ENCODE measurements around the gene MACROD1.

The MACROD1 gene

GRCh38 chr11:64165842-64166635 is at the start of gene MACROD1:
MACROD1 (minus strand) TSS chr11:64166113; CDS start chr11:64165994, 119 bp downstream.
- DNase-seq = peak; percentile 82

GRCh38 chr11:64211181-64211872 is 45.4 kb upstream of the MACROD1 start:
- no peak for DNase-seq

GRCh38 chr11:64210301-64211020 is 44.5 kb upstream of the MACROD1 start:
- DNase-seq = no peak

GRCh38 chr11:64209563-64209843 is 43.6 kb upstream of the MACROD1 start:
- DNase-seq = no peak

- DNase-seq = no peak
Measured at GRCh38 chr11:64208796-64209562, 43.1 kb upstream of the MACROD1 start.

- no peak for DNase-seq
Measured at GRCh38 chr11:64208086-64208795, 42.3 kb upstream of the MACROD1 start.

GRCh38 chr11:64207256-64208085 is 41.6 kb upstream of the MACROD1 start:
- peak; percentile 79 for DNase-seq

GRCh38 chr11:64206457-64207255 is 40.7 kb upstream of the MACROD1 start, which contains the start of gene FERMT3:
FERMT3 (plus strand) TSS chr11:64206721; CDS start chr11:64207365, 644 bp downstream.
- DNase-seq = peak; percentile 87

GRCh38 chr11:64204464-64204989 is 38.6 kb upstream of the MACROD1 start:
- peak; percentile 78 for DNase-seq

- DNase-seq = no peak
Measured at GRCh38 chr11:64204080-64204440, 38.1 kb upstream of the MACROD1 start.

- DNase-seq = no peak
Measured at GRCh38 chr11:64203421-64204079, 37.6 kb upstream of the MACROD1 start.

- no peak for DNase-seq
Measured at GRCh38 chr11:64202992-64203391, 37.1 kb upstream of the MACROD1 start.

- no peak for DNase-seq
Measured at GRCh38 chr11:64201543-64201942, 35.6 kb upstream of the MACROD1 start.

GRCh38 chr11:64198511-64198910 is 32.6 kb upstream of the MACROD1 start:
- no peak for DNase-seq

GRCh38 chr11:64196626-64197025 is 30.7 kb upstream of the MACROD1 start:
- no peak for DNase-seq

- DNase-seq = no peak
Measured at GRCh38 chr11:64192434-64192833, 26.5 kb upstream of the MACROD1 start.

- no peak for DNase-seq
Measured at GRCh38 chr11:64186492-64187165, 20.7 kb upstream of the MACROD1 start.

- DNase-seq = peak; percentile 100
Measured at GRCh38 chr11:64185693-64186491, 20.0 kb upstream of the MACROD1 start, which contains the start of gene STIP1. STIP1 (plus strand) TSS chr11:64186171; CDS start chr11:64186262, 91 bp downstream.
